GM21786 (cell line): ENCODE data around the gene DYDC2.
A peak's percentile ranks its signal among the peaks of the same experiment; 100 is the strongest.

Experiments
- ATAC-seq: cut with Tn5 transposase; IDR thresholded peaks from one replicate; pipeline ENCODE4 v1.9.1; 2021; ENCODE audit not compliant: unreplicated experiment

DYDC2 gene

GRCh38 chr10:80365510-80365909 is 8.9 kb downstream of the DYDC2 start:
- ATAC-seq, result no peak

- ATAC-seq, result no peak
These were observed 14.9 kb downstream of the DYDC2 start for GRCh38 chr10:80371467-80371866.

GRCh38 chr10:80372675-80373074 is 16.1 kb downstream of the DYDC2 start:
- no peak for ATAC-seq

GRCh38 chr10:80373502-80373901 is 16.9 kb downstream of the DYDC2 start:
- no peak for ATAC-seq

GRCh38 chr10:80379701-80380100 is 23.1 kb downstream of the DYDC2 start:
- ATAC-seq, result no peak

GRCh38 chr10:80380185-80380584 is 23.6 kb downstream of the DYDC2 start:
- no peak for ATAC-seq

- peak; percentile 67 for ATAC-seq
These were observed 26.4 kb downstream of the DYDC2 start for GRCh38 chr10:80382989-80383388.

GRCh38 chr10:80390740-80391139 is 34.2 kb downstream of the DYDC2 start:
- no peak for ATAC-seq

- ATAC-seq, result no peak
These were observed 35.7 kb downstream of the DYDC2 start for GRCh38 chr10:80392250-80392649.

GRCh38 chr10:80394358-80394916 is 37.9 kb downstream of the DYDC2 start:
- no peak for ATAC-seq

GRCh38 chr10:80397014-80397413 is 40.4 kb downstream of the DYDC2 start:
- ATAC-seq, result no peak

GRCh38 chr10:80400136-80400804 is 43.7 kb downstream of the DYDC2 start:
- no peak for ATAC-seq

GRCh38 chr10:80405035-80405434 is 48.5 kb downstream of the DYDC2 start:
- no peak for ATAC-seq

- no peak for ATAC-seq
These were observed 49.0 kb downstream of the DYDC2 start for GRCh38 chr10:80405626-80406025.

GRCh38 chr10:80406204-80406603 is 49.6 kb downstream of the DYDC2 start:
- no peak for ATAC-seq

- ATAC-seq, result peak; percentile 29
These were observed 51.2 kb downstream of the DYDC2 start for GRCh38 chr10:80407812-80408241.

GRCh38 chr10:80408242-80409101 is 51.9 kb downstream of the DYDC2 start, which contains the start of gene PRXL2A:
PRXL2A (plus strand) TSS chr10:80408551; CDS start chr10:80420468, 11,917 bp downstream.
- peak; percentile 92 for ATAC-seq

GRCh38 chr10:80409121-80409520 is 52.5 kb downstream of the DYDC2 start:
- no peak for ATAC-seq

- ATAC-seq, result no peak
These were observed 53.5 kb downstream of the DYDC2 start for GRCh38 chr10:80410122-80410521.

- ATAC-seq, result no peak
These were observed 54.1 kb downstream of the DYDC2 start for GRCh38 chr10:80410578-80411145.

GRCh38 chr10:80411267-80411668 is 54.7 kb downstream of the DYDC2 start:
- ATAC-seq, result no peak
